K562 (cell line): Measurements from ENCODE around the gene ZNF541. TPM values are rescaled to one million over a fixed set of nuclear protein-coding genes. Genes with fewer than 3 reads are reported as not detected.
A peak's percentile ranks its signal among the peaks of the same experiment; 100 is the strongest.

Source experiments
- ATAC-seq: fragments of 200-7000 bp; cut with Tn5 transposase; 3 replicates; pipeline ENCODE4 v1.9.1; 2020; ENCODE audit warnings: moderate library complexity
- BruUV-seq: library from RNA; stranded (reverse); fragments of 400-500 nt; replicated peaks from 2 replicates; lab custom pipeline; 2021; lab: Mats Ljungman, UMichigan
- CTCF ChIA-PET: fragments of 300-600 bp; formaldehyde crosslinking; extraction: SDS; loops from one replicate; lab custom pipeline; 2021; ENCODE audit warnings: low intra/inter-chr PET ratio; lab: Yijun Ruan, JAX
- POLR2A ChIA-PET: fragments of 300-600, 350-650 bp; sonication (Branson Sonifier 250); formaldehyde crosslinking; extraction: SDS; loops from one replicate; lab custom pipeline; 2021; ENCODE audit warnings: antibody characterized with exemption, inconsistent platforms; lab: Yijun Ruan, JAX
- DNase-seq, 4 experiments: peaks; one replicate each; pipeline versions ENCODE4 v3.0.0 to v3.0.0-alpha.2; 2011 to 2018; ENCODE audit warnings: low spot score in 3 of 4, mixed read lengths in 3 of 4; ENCODE audit errors: extremely low read depth in 1 of 4
- FAIRE-seq: peaks from 2 replicates; lab custom pipeline; 2011; peaks lifted over from hg19 to GRCh38; lab: Jason Lieb, UNC
- H2AFZ ChIP-seq: 2 replicates; pipeline ENCODE4 v1.6.0; 2011; ENCODE audit warnings: low read depth, low read length, control low read depth, inconsistent platforms
- H3K27ac ChIP-seq: fragments of 200-600 bp; 3 replicates; pipeline ENCODE4 v1.8.0; 2011; ENCODE audit warnings: low read depth, mild to moderate bottlenecking, control low read depth, inconsistent platforms, low read length, moderate library complexity, mixed read lengths; ENCODE audit errors: extremely low read depth
- H3K27me3 ChIP-seq, 2 experiments: fragments of 300-600 bp in 1 of 2; 2 replicates in 1 of 2; 3 replicates in 1 of 2; pipeline versions ENCODE4 v1.6.0 to v1.8.0; 2011; ENCODE audit warnings: inconsistent platforms in 2 of 2, low read length in 2 of 2, mild to moderate bottlenecking in 1 of 2, mixed read lengths in 1 of 2, moderate library complexity in 1 of 2; ENCODE audit not compliant: control insufficient read depth in 2 of 2, insufficient read depth in 2 of 2
- H3K36me3 ChIP-seq: fragments of 300-600 bp; 3 replicates; pipeline ENCODE4 v1.8.0; 2011; ENCODE audit warnings: mild to moderate bottlenecking, low read length, inconsistent platforms; ENCODE audit not compliant: control insufficient read depth, insufficient read depth
- H3K4me1 ChIP-seq, 2 experiments: fragments of 200-600 bp in 1 of 2; replicated peaks in 1 of 2; 2 replicates in 1 of 2; 3 replicates in 1 of 2; pipeline versions ENCODE4 v1.5.1 to v1.8.0; 2011; ENCODE audit warnings: inconsistent platforms in 2 of 2, low read length in 2 of 2, mild to moderate bottlenecking in 1 of 2, mixed read lengths in 1 of 2, moderate library complexity in 1 of 2; ENCODE audit not compliant: control insufficient read depth in 2 of 2, insufficient read depth in 2 of 2
- H3K4me2 ChIP-seq: 2 replicates; pipeline ENCODE4 v1.6.1; 2011; ENCODE audit warnings: low read length, control low read depth, inconsistent platforms, mixed read lengths; ENCODE audit not compliant: insufficient read depth
- H3K4me3 ChIP-seq: fragments of 200-600 bp; sonication (generic), shearing (Covaris generic); 2 replicates; pipeline ENCODE4 v1.5.1; 2016; ENCODE audit warnings: control low read depth, inconsistent platforms
- H3K79me2 ChIP-seq: fragments of 200-600 bp; 3 replicates; pipeline ENCODE4 v1.8.0; 2011; ENCODE audit warnings: low read length, inconsistent platforms; ENCODE audit not compliant: control insufficient read depth, insufficient read depth
- H3K9ac ChIP-seq, 2 experiments: 2 replicates each; pipeline versions ENCODE4 v1.6.0 to v1.6.1; 2011; ENCODE audit warnings: low read depth in 2 of 2, low read length in 2 of 2, control low read depth in 1 of 2, inconsistent platforms in 1 of 2, mild to moderate bottlenecking in 1 of 2, mixed read lengths in 1 of 2; ENCODE audit not compliant: insufficient read depth in 1 of 2
- H3K9me1 ChIP-seq: one replicate; pipeline ENCODE4 v1.6.0; 2011; ENCODE audit warnings: inconsistent platforms, mild to moderate bottlenecking, low read length, moderate library complexity; ENCODE audit not compliant: control insufficient read depth, insufficient read depth
- H3K9me3 ChIP-seq: replicated peaks from 2 replicates; pipeline ENCODE4 v1.5.1; 2011; ENCODE audit warnings: low read depth, low read length, inconsistent platforms; ENCODE audit not compliant: control insufficient read depth, insufficient read depth
- H4K20me1 ChIP-seq: replicated peaks from 2 replicates; pipeline ENCODE4 v1.6.1; 2011; ENCODE audit warnings: low read length, inconsistent platforms, mixed read lengths; ENCODE audit not compliant: control insufficient read depth, insufficient read depth
- BCOR ChIP-seq: fragments of 450-650 bp; IDR thresholded peaks from 2 replicates; pipeline ENCODE4 v1.6.1; 2016
- BRD4 ChIP-seq: fragments of 200-600 bp; sonication (generic); IDR thresholded peaks from 2 replicates; pipeline ENCODE4 v1.6.1; 2017; ENCODE audit warnings: inconsistent platforms
- EP400 ChIP-seq: fragments of 450-650 bp; IDR thresholded peaks from 2 replicates; pipeline ENCODE4 v1.6.1; 2017; ENCODE audit warnings: antibody characterized with exemption, mild to moderate bottlenecking, moderate library complexity
- GATA2 ChIP-seq: sonication (generic); formaldehyde crosslinking; IDR thresholded peaks from 2 replicates; pipeline ENCODE4 v1.4.0; 2020; ENCODE audit warnings: mild to moderate bottlenecking, missing genetic modification reagents
- HNRNPH1 ChIP-seq: fragments of 200-400 bp; formaldehyde crosslinking; optimal IDR thresholded peaks from 2 replicates; pipeline ENCODE3; 2017; ENCODE audit warnings: low read depth, mild to moderate bottlenecking, low read length, moderate library complexity
- KDM1A ChIP-seq, 2 experiments: fragments of 450-650 bp; IDR thresholded peaks; 2 replicates each; pipeline ENCODE4 v1.6.1; 2016; ENCODE audit warnings: mild to moderate bottlenecking in 2 of 2
- MTA3 ChIP-seq: fragments of 450-650 bp; formaldehyde crosslinking; IDR thresholded peaks from 2 replicates; pipeline ENCODE4 v1.6.1; 2017; ENCODE audit warnings: mild to moderate bottlenecking, borderline replicate concordance
- PHTF2 ChIP-seq: fragments of 250-450 bp; sonication (Bioruptor Pico); IDR thresholded peaks from 2 replicates; pipeline ENCODE4 v1.5.0; 2021; ENCODE audit warnings: mild to moderate bottlenecking
- RBM25 ChIP-seq: fragments of 200-400 bp; formaldehyde crosslinking; IDR thresholded peaks from 2 replicates; pipeline ENCODE4 v1.6.1; 2018; ENCODE audit warnings: low read length, low read depth, moderate library complexity; ENCODE audit not compliant: severe bottlenecking
- RUNX1 ChIP-seq: sonication (generic); IDR thresholded peaks from 2 replicates; pipeline ENCODE4 v1.6.1; 2016; ENCODE audit warnings: antibody characterized with exemption, low read depth
- SREBF2 ChIP-seq: sonication (generic); formaldehyde crosslinking; IDR thresholded peaks from 2 replicates; pipeline ENCODE4 v1.4.0; 2020; ENCODE audit warnings: mild to moderate bottlenecking, missing genetic modification reagents
- SRSF7 ChIP-seq: fragments of 200-400 bp; formaldehyde crosslinking; optimal IDR thresholded peaks from 2 replicates; pipeline ENCODE3; 2017; ENCODE audit warnings: mild to moderate bottlenecking, low read depth, low read length
- ZC3H4 ChIP-seq: sonication (generic); formaldehyde crosslinking; IDR thresholded peaks from 2 replicates; pipeline ENCODE4 v1.9.0; 2021; ENCODE audit warnings: missing genetic modification reagents, borderline replicate concordance
- ZFX ChIP-seq: sonication (generic); formaldehyde crosslinking; IDR thresholded peaks from 2 replicates; pipeline ENCODE4 v1.8.0; 2022; ENCODE audit warnings: mild to moderate bottlenecking, missing genetic modification reagents, moderate library complexity
- ZNF174 ChIP-seq: fragments of 250-450 bp; sonication (Bioruptor Pico); IDR thresholded peaks from 2 replicates; pipeline ENCODE4 v1.4.0; 2020; ENCODE audit warnings: mild to moderate bottlenecking
- ZNF347 ChIP-seq: fragments of 450-650 bp; formaldehyde crosslinking; IDR thresholded peaks from 2 replicates; pipeline ENCODE4 v1.4.0; 2020; ENCODE audit warnings: low read depth, mild to moderate bottlenecking, moderate library complexity
- ZNF41 ChIP-seq: fragments of 250-450 bp; sonication (Bioruptor Pico); conservative IDR thresholded peaks from 2 replicates; pipeline ENCODE4 v1.4.0; 2020; ENCODE audit warnings: mild to moderate bottlenecking
- WGBS: fragments of 100-300 bp; shearing (Covaris generic); methylation state at CpG from one replicate; pipeline ENCODE4 v1.1.6; 2016; ENCODE audit warnings: low coverage, mixed read lengths; ENCODE audit not compliant: insufficient coverage; ENCODE audit errors: missing lambda C conversion rate; 5-methylcytosine and 5-hydroxymethylcytosine counted together
- in situ Hi-C: fragments of 300-500 bp; cut with MboI; formaldehyde crosslinking; loops from 4 replicates; pipeline ENCODE4 v1.15.0; 2018; ENCODE audit warnings: inconsistent platforms, mixed read lengths
- intact Hi-C: fragments of 100-400 bp; cut with micrococcal nuclease; formaldehyde crosslinking; loops from 2 replicates; pipeline ENCODE4 v1.14.2; 2022
- polyA plus RNA-seq, 8 experiments: library from polyadenylated mRNA; depleted of rRNA in 4 of 8; stranded (reverse) in 5 of 8; unstranded in 3 of 8; fragments of >200 nt; fragmentation: Nextera tagmentation in 2 of 8; fragmentation: Illumina TruSeq in 1 of 8; extraction: Ambion mirVana in 2 of 8; extraction: Trizol in 1 of 8; gene quantifications; 2 replicates each; pipeline versions ENCODE4 v1.2.1 to v1.2.3, GENCODE V29; 2011 to 2014; ENCODE audit warnings: inconsistent platforms in 1 of 8, missing spikeins in 1 of 8
- total RNA-seq, 7 experiments: library from RNA; depleted of rRNA in 6 of 7; stranded (reverse); fragments of >200 nt in 6 of 7; fragmentation: Illumina TruSeq in 2 of 7; extraction: Trizol in 2 of 7; gene quantifications; 2 replicates each; pipeline versions ENCODE4 v1.2.1 to v1.2.3, GENCODE V29; 2011 to 2021; ENCODE audit warnings: low replicate concordance in 1 of 7
- TF ChIP-seq, protein P1 (sequence below): fragments of 450-650 bp; formaldehyde crosslinking; IDR thresholded peaks from 2 replicates; pipeline ENCODE4 v1.4.0; 2020; ENCODE audit warnings: mild to moderate bottlenecking, mixed read lengths
- TF ChIP-seq, protein P2 (sequence below), 2 experiments: fragments of 450-650 bp; IDR thresholded peaks; 2 replicates each; pipeline ENCODE4 v1.6.1; 2018; ENCODE audit warnings: mild to moderate bottlenecking in 2 of 2, low read depth in 1 of 2; ENCODE audit not compliant: partially characterized antibody in 2 of 2

ZNF541 gene
- total and polyA plus RNA-seq, 9 of the 15 experiments (the other 6 are each of a cell fraction or from before 2014, with no cell fraction given), result 0.04 to 0.11 (median 0.05) TPM; not detected in 1

DNA sequence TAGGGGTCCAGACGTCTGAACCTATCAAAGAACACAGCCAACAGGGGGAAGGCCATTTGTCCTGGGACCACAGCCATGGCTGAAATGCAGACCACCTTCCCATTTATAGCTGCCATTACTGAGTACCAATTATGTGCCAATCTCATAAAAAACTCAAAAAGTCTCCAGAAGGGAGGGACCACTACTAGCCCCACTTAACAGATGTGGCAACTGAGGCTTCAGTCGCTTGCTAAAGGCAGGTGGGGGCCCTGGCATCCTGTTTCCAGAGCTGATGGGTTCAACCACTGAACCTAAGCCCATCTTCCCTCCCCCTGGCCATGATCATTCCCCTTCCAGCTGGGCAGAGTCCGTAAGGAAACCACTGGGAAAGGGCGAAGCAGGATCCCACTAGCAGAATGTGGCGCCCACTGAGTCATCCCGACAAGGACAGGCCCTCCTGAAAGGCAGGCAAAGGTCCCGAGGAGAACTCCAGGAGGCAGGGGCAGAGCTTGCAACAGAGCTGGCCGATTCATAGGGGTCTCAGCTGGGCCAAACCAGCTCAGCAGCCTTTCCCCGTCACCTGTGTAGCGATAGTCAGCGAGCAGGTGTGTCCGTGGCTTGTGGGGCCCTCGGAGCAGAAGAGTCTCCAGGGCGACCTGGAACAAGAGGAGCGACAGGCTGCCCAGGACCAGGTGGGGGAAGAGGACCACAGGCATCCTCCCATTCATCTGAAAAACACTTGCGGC lies 43.8 kb downstream of the ZNF541 start:
- BruUV-seq, result no TSS peak
- WGBS, result 32% methylated on average over 16 of the region's 16 CpGs
- FAIRE-seq (no peak), DNase-seq (no peak), ATAC-seq (no peak)
- no peak overlapping the region for H3K9ac ChIP-seq
- H3K27ac ChIP-seq, result no peak overlapping the region
- H3K9me3 ChIP-seq, result no peaks in the 10 kb centered on the region
- in situ Hi-C loops (no loop called here), intact Hi-C loops (no loop called here)
- H3K79me2 ChIP-seq, result no peaks in the 10 kb centered on the region
- no peak overlapping the region for H3K4me3 ChIP-seq
- ChIA-PET CTCF (no interaction called here), POLR2A (interaction anchor here (0.6 to 1.0 kb wide), 3 partner anchors 14 to 40 kb away, joined by 3 read pairs; no protein-coding TSS in a partner anchor)
- H3K4me1 ChIP-seq, result peaks cover 13 to 14% of the 10 kb centered on the region in 2 experiments
- no peaks in the 10 kb centered on the region for H3K9me1 ChIP-seq
- H3K27me3 ChIP-seq, result peaks cover 0 to 6% of the 10 kb centered on the region in 2 experiments; a peak in 3 of 5 replicates
- H4K20me1 ChIP-seq, result no peaks in the 10 kb centered on the region
- H3K4me2 ChIP-seq, result no peak overlapping the region
- no peak overlapping the region for H2AFZ ChIP-seq
- H3K36me3 ChIP-seq, result no peaks in the 10 kb centered on the region
- TF ChIP-seq EP400 (no peak), MTA3 (no peak), SRSF7 (no peak), BCOR (peak; percentile 58; the same call in 1 of the 2 replicates), KDM1A (IDR thresholded peaks at IDR 0.05) (0 out of 4 replicates have a peak, but pooled peaks of 1 of the 2 experiments have one; percentile 31), ZFX (CRISPR knock-in tag) (no peak), ZNF347 (no peak), PHTF2 (CRISPR knock-in tag) (no peak), SREBF2 (CRISPR knock-in tag) (no peak), BRD4 (no peak), ZNF174 (CRISPR knock-in tag) (no peak), GATA2 (CRISPR knock-in tag) (no peak), RBM25 (peak; percentile 70), HNRNPH1 (no peak), RUNX1 (no peak), ZC3H4 (CRISPR knock-in tag) (no peak), ZNF41 (CRISPR knock-in tag) (no peak)
- TF ChIP-seq, protein P1, sequence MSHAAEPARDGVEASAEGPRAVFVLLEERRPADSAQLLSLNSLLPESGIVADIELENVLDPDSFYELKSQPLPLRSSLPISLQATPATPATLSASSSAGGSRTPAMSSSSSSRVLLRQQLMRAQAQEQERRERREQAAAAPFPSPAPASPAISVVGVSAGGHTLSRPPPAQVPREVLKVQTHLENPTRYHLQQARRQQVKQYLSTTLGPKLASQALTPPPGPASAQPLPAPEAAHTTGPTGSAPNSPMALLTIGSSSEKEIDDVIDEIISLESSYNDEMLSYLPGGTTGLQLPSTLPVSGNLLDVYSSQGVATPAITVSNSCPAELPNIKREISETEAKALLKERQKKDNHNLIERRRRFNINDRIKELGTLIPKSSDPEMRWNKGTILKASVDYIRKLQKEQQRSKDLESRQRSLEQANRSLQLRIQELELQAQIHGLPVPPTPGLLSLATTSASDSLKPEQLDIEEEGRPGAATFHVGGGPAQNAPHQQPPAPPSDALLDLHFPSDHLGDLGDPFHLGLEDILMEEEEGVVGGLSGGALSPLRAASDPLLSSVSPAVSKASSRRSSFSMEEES (CRISPR knock-in tag), result no peak
- TF ChIP-seq, protein P2, sequence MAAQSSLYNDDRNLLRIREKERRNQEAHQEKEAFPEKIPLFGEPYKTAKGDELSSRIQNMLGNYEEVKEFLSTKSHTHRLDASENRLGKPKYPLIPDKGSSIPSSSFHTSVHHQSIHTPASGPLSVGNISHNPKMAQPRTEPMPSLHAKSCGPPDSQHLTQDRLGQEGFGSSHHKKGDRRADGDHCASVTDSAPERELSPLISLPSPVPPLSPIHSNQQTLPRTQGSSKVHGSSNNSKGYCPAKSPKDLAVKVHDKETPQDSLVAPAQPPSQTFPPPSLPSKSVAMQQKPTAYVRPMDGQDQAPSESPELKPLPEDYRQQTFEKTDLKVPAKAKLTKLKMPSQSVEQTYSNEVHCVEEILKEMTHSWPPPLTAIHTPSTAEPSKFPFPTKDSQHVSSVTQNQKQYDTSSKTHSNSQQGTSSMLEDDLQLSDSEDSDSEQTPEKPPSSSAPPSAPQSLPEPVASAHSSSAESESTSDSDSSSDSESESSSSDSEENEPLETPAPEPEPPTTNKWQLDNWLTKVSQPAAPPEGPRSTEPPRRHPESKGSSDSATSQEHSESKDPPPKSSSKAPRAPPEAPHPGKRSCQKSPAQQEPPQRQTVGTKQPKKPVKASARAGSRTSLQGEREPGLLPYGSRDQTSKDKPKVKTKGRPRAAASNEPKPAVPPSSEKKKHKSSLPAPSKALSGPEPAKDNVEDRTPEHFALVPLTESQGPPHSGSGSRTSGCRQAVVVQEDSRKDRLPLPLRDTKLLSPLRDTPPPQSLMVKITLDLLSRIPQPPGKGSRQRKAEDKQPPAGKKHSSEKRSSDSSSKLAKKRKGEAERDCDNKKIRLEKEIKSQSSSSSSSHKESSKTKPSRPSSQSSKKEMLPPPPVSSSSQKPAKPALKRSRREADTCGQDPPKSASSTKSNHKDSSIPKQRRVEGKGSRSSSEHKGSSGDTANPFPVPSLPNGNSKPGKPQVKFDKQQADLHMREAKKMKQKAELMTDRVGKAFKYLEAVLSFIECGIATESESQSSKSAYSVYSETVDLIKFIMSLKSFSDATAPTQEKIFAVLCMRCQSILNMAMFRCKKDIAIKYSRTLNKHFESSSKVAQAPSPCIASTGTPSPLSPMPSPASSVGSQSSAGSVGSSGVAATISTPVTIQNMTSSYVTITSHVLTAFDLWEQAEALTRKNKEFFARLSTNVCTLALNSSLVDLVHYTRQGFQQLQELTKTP (IDR thresholded peaks at IDR 0.05; ENCODE audit: low read depth in 1 of 2, partially characterized antibody in 2 of 2), result no peak
